Stimulated activated naive B cell treated with anti-CD40 and anti-IgM and Interleukin-4, amounts not matched to agents 10 μg/mL and 1 μg/mL and 100 μg/mL, for 72 hours (primary cell): ENCODE results near the gene RGMB.

Experiments
- ATAC-seq, 2 donors: fragments of 150-1000 bp; cut with Tn5 transposase; replicated peaks; 2 replicates each; pipeline ENCODE4 v1.10.0; 2021; ENCODE audit warnings: moderate library complexity in 1 of 2
- DNase-seq: peaks from one replicate; pipeline ENCODE4 v3.0.0; 2021
- H3K27ac Mint-ChIP-seq: one replicate; pipeline ENCODE4 v1.8.0; 2022; ENCODE audit warnings: mild to moderate bottlenecking, mixed read lengths
- H3K27me3 Mint-ChIP-seq, 2 donors: one replicate each; pipeline ENCODE4 v1.8.0; 2022; ENCODE audit warnings: mixed read lengths in 2 of 2
- H3K36me3 Mint-ChIP-seq, 2 donors: one replicate each; pipeline ENCODE4 v1.8.0; 2022; ENCODE audit warnings: mixed read lengths in 2 of 2, mild to moderate bottlenecking in 1 of 2
- H3K4me1 Mint-ChIP-seq, 2 donors: one replicate each; pipeline ENCODE4 v1.8.0; 2022; ENCODE audit warnings: mixed read lengths in 2 of 2, mild to moderate bottlenecking in 1 of 2
- H3K4me3 Mint-ChIP-seq, 2 donors: one replicate each; pipeline ENCODE4 v1.8.0; 2022; ENCODE audit warnings: mild to moderate bottlenecking in 2 of 2, mixed read lengths in 2 of 2, moderate library complexity in 1 of 2
- H3K9me3 Mint-ChIP-seq, 2 donors: one replicate each; pipeline ENCODE4 v1.8.0; 2022; ENCODE audit warnings: mixed read lengths in 2 of 2, mild to moderate bottlenecking in 1 of 2

The RGMB gene

DNA sequence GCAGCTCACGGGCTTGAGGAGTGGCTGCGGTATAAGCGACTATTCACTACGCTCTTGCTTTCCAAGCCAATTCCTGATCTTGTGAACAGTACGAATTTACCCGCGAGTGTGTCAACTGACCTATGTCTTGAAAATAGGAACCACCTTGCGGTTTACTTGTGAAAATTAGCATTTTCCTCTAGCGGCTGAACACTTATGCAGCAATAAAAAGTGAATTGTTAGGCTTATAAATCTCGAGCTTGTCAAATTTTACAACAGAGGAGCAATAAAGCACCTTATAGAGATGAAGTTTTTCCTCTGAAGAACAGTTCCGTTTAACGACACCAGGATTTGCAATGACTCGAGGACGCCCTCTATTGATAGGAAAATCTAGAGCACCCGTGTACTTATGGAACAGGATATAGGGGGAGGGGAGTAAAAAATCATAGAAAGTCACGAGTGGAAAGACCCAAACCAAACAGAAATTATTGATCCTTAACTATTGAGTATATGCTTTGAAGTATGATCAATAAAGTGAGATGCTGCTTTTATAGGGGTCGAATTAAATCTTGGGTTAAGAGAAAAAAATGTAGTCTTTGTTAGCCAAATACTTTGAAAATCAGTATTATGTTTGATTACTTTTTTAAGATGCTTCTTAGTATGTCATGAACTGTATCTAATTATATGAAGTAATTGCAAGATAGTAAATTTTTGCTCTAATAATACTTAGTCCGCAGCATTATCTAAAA, 1.9 kb upstream of the RGMB start:
- Mint-ChIP-seq H3K4me1 (peaks cover 41 to 73% of the 10 kb centered on the region in 2 donors), H3K36me3 (peaks cover 3 to 4% of the 10 kb centered on the region in 2 donors), H3K4me3 (peak overlapping the region; percentile 94 to 97), H3K9me3 (no peaks in the 10 kb centered on the region), H3K27ac (peak overlapping the region; percentile 76), H3K27me3 (peaks cover 13 to 26% of the 10 kb centered on the region in 2 donors)
- peak; percentile 47 for DNase-seq
- ATAC-seq: no peak

DNA sequence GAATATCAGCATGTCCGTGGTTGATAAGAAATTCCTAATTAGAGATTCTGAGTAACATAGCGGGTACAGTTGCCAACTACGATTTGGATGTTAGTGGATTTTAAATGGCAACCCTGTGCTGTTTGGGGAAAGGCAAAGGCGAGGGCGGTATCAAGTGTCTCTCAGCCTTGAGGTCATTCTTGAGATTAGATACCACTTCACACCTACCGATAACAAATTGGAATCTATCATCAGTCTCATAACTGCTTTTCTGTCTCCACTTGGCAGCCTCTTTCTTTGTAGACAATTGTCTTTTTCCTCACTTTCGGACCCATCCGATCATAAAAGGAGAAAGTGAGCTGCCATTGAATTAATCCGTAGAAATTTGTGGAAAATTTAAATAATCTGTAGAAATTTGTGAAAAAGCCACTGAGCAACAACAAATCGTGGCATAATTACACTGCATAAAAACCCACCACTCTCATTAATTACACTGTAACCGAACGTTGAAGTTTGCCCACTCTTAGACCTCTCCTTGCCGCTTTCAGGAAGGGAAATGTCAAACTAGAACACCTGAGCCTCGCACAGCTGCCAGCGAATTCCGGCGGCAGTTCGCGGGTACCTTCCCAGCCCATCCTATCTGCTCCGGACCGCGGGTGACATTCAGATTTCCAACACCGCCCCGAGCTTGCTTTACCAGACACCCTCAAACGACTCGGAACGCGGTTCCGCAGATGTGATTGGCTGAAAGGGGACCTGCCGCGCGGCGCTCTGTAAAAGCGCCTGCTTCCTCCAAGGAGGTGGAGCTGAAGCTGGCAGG, 849 bp upstream of the RGMB start:
- Mint-ChIP-seq H3K27me3 (peaks cover 8 to 21% of the 10 kb centered on the region in 2 donors), H3K9me3 (no peaks in the 10 kb centered on the region), H3K4me3 (peak overlapping the region; percentile 94 to 96), H3K36me3 (peaks cover 3 to 4% of the 10 kb centered on the region in 2 donors), H3K27ac (peak overlapping the region; percentile 93), H3K4me1 (peaks cover 42 to 75% of the 10 kb centered on the region in 2 donors)
- ATAC-seq: peak; percentile 33 to 46
- DNase-seq: peak; percentile 42

DNA sequence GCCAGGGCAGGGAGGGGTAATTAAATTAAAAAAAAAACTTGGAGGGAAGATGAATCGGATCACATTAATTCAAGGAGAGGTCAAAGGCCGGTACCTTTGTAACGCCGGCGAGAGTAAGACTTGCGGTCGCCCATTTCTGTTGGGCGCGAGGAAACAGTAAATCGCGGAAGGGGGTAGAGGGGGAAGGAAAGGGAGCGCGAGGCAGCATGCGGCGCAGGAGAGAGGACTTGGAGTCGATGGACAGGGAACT, 324 bp upstream of the RGMB start:
- no peak for ATAC-seq
- no peaks in the 10 kb centered on the region for H3K9me3 Mint-ChIP-seq
- no peak for DNase-seq
- peaks cover 6 to 16% of the 10 kb centered on the region in 2 donors for H3K27me3 Mint-ChIP-seq
- peaks cover 40 to 73% of the 10 kb centered on the region in 2 donors for H3K4me1 Mint-ChIP-seq
- H3K36me3 Mint-ChIP-seq: peaks cover 3 to 4% of the 10 kb centered on the region in 2 donors
- peak overlapping the region; percentile 93 for H3K27ac Mint-ChIP-seq
- peak overlapping the region; percentile 94 to 96 for H3K4me3 Mint-ChIP-seq

GRCh38 chr5:98774192-98775033, 950 bp downstream of the RGMB start:
- Mint-ChIP-seq H3K27ac (peak overlapping the region; percentile 90), H3K4me3 (peak overlapping the region; percentile 94 to 96), H3K9me3 (no peaks in the 10 kb centered on the region), H3K36me3 (peaks cover 4% of the 10 kb centered on the region in 2 donors), H3K4me1 (peaks cover 35 to 61% of the 10 kb centered on the region in 2 donors), H3K27me3 (peaks cover 0 to 8% of the 10 kb centered on the region in 2 donors)
- ATAC-seq (peak; percentile 35 to 37), DNase-seq (peak; percentile 57)

GRCh38 chr5:98775246-98776065, 2.0 kb downstream of the RGMB start:
- Mint-ChIP-seq H3K4me1 (peaks cover 30 to 55% of the 10 kb centered on the region in 2 donors), H3K27ac (peak overlapping the region; percentile 90), H3K9me3 (no peaks in the 10 kb centered on the region), H3K27me3 (no peaks in the 10 kb centered on the region), H3K4me3 (peak overlapping the region; percentile 94 to 96), H3K36me3 (peaks cover 4 to 11% of the 10 kb centered on the region in 2 donors)
- DNase-seq (no peak), ATAC-seq (no peak)

DNA sequence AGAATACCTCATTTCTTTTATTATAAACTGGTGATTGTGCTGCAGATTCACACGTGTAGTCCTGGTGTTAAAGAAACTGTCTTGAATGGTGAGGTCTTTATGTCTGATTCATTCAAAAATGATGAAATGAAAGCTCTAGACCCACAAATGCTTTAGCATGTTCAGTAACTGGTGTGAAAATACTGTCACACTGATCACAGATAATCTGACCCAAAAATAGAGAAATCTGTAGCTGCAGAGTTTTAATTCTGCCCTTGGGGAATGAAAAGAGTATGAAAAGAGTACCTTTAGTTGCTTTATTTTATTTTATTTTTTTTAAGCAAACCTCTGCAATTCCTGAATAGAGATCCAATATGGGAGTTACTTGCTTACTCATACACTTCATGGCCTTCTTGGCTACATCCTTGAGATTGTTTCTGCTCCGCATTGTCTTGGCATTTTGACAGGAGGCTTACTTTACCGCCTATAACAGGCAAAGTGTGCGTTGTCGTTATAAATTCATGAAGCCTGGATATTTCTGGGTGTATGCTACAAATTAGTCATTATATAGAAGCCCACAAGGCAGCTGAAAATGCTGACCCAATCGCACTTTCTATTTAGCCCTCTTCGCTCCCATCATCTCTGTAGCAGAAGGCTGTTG, 2.7 kb downstream of the RGMB start:
- no peak for DNase-seq
- no peak overlapping the region for H3K27ac Mint-ChIP-seq
- H3K4me1 Mint-ChIP-seq: peaks cover 29 to 54% of the 10 kb centered on the region in 2 donors
- H3K9me3 Mint-ChIP-seq: no peaks in the 10 kb centered on the region
- ATAC-seq: no peak
- peaks cover 3 to 19% of the 10 kb centered on the region in 2 donors for H3K36me3 Mint-ChIP-seq
- H3K4me3 Mint-ChIP-seq: peak overlapping the region in 1 of 2 donors; percentile 19
- H3K27me3 Mint-ChIP-seq: no peaks in the 10 kb centered on the region

DNA sequence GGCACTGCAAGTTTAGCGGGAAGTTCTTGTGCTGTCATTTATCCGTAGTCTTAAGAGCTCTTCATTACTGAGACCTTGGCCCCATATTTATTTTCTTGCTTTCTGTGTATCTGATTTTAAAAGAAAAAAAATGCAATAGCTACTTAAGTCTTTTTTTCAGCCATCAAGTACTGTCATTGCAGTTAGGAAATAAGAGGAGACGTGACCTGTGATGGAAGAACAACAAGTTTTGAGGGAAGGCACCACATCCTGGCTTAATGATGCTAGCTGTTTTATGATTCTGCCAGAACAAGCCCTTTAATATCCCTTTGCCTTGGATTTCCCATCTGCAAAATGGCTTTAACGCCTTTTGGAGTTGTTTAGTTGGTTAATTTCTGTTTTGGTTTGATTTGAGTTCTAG, 3.8 kb downstream of the RGMB start:
- Mint-ChIP-seq H3K4me3 (no peak overlapping the region), H3K36me3 (peaks cover 3 to 22% of the 10 kb centered on the region in 2 donors), H3K4me1 (peaks cover 26 to 52% of the 10 kb centered on the region in 2 donors), H3K27me3 (no peaks in the 10 kb centered on the region), H3K27ac (no peak overlapping the region), H3K9me3 (no peaks in the 10 kb centered on the region)
- ATAC-seq (no peak), DNase-seq (no peak)

- no peaks in the 10 kb centered on the region for H3K27me3 Mint-ChIP-seq
- H3K36me3 Mint-ChIP-seq: peaks cover 12 to 39% of the 10 kb centered on the region in 2 donors
- ATAC-seq (no peak), DNase-seq (no peak)
- H3K27ac Mint-ChIP-seq: no peak overlapping the region
- peaks cover 28 to 57% of the 10 kb centered on the region in 2 donors for H3K4me1 Mint-ChIP-seq
- no peaks in the 10 kb centered on the region for H3K9me3 Mint-ChIP-seq
- H3K4me3 Mint-ChIP-seq: no peak overlapping the region
Observed at GRCh38 chr5:98779264-98779877, 5.9 kb downstream of the RGMB start.

DNA sequence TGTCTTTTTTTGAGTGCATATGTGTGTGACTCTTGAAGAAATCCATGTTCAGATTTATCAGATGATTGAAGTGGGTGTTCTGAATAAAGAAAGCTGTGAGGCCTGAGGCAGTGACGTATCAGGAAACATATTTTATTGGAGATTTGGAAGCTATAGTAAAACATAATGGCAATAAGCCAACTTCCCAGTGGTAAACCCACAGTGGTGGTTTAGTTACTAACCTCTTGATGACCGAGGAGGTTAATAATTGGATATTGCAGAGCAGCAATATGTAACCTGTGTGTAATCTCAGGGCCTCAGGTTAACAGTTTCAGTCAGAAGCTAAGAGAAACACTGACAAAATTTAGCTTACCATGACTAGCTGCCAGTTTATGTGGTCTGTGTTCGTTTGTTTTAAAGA, 6.9 kb downstream of the RGMB start:
- Mint-ChIP-seq H3K36me3 (peaks cover 9 to 47% of the 10 kb centered on the region in 2 donors), H3K9me3 (no peaks in the 10 kb centered on the region), H3K27ac (no peak overlapping the region), H3K27me3 (no peaks in the 10 kb centered on the region), H3K4me1 (peaks cover 24 to 55% of the 10 kb centered on the region in 2 donors), H3K4me3 (no peak overlapping the region)
- no peak for DNase-seq
- no peak for ATAC-seq

DNA sequence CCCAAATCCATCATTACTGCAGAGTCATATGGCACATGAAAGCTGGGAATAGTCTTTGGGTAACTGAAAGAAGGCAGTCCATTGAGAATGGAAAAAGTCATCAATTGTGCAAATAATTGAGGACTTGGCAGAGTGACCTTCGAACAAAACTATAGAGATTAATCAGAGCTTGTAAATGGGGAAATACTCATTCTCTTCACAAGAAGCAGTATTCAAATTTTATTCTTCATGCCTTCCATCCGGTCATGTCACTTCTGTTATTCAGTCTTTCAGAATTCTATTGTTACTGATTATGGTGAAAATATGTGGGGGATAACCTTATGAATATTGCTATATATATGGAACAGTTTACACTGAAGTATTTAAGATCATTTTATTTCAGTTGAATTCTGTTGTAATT, 8.1 kb downstream of the RGMB start:
- DNase-seq (no peak), ATAC-seq (peak; percentile 95)
- Mint-ChIP-seq H3K4me1 (peaks cover 22 to 57% of the 10 kb centered on the region in 2 donors), H3K27me3 (no peaks in the 10 kb centered on the region), H3K4me3 (peak overlapping the region in 1 of 2 donors; percentile 6), H3K9me3 (no peaks in the 10 kb centered on the region), H3K36me3 (peaks cover 13 to 52% of the 10 kb centered on the region in 2 donors), H3K27ac (peak overlapping the region; percentile 37)

GRCh38 chr5:98781964-98782363, 8.5 kb downstream of the RGMB start:
- peaks cover 21 to 58% of the 10 kb centered on the region in 2 donors for H3K4me1 Mint-ChIP-seq
- DNase-seq: no peak
- H3K27me3 Mint-ChIP-seq: no peaks in the 10 kb centered on the region
- H3K4me3 Mint-ChIP-seq: peak overlapping the region in 1 of 2 donors; percentile 6
- H3K27ac Mint-ChIP-seq: peak overlapping the region; percentile 60
- peak; percentile 73 to 76 for ATAC-seq
- H3K9me3 Mint-ChIP-seq: no peaks in the 10 kb centered on the region
- H3K36me3 Mint-ChIP-seq: peaks cover 13 to 51% of the 10 kb centered on the region in 2 donors

- H3K27ac Mint-ChIP-seq: peak overlapping the region; percentile 83
- H3K4me3 Mint-ChIP-seq: no peak overlapping the region
- peaks cover 18 to 57% of the 10 kb centered on the region in 2 donors for H3K36me3 Mint-ChIP-seq
- peaks cover 23 to 62% of the 10 kb centered on the region in 2 donors for H3K4me1 Mint-ChIP-seq
- H3K27me3 Mint-ChIP-seq: no peaks in the 10 kb centered on the region
- ATAC-seq (no peak), DNase-seq (no peak)
- H3K9me3 Mint-ChIP-seq: no peaks in the 10 kb centered on the region
Observed at GRCh38 chr5:98783051-98783649, 9.7 kb downstream of the RGMB start.
